Measurements from ENCODE around the gene PDZK1IP1.

- TF ChIP-seq EZH2 (IDR thresholded peaks at IDR 0.05) (no peak), FOXP2 (optimal IDR thresholded peaks at IDR 0.05; ENCODE audit: control extremely low read depth, extremely low read length, insufficient read depth) (no peak), POLR2AphosphoS5 (IDR thresholded peaks at IDR 0.05; ENCODE audit: borderline replicate concordance, low read depth, low read length) (no peak)
Measured at GRCh38 chr1:47223921-47224675, 34.3 kb upstream of the PDZK1IP1 start.
